Measurements from ENCODE around the gene RNF150.

RNF150 gene

DNA sequence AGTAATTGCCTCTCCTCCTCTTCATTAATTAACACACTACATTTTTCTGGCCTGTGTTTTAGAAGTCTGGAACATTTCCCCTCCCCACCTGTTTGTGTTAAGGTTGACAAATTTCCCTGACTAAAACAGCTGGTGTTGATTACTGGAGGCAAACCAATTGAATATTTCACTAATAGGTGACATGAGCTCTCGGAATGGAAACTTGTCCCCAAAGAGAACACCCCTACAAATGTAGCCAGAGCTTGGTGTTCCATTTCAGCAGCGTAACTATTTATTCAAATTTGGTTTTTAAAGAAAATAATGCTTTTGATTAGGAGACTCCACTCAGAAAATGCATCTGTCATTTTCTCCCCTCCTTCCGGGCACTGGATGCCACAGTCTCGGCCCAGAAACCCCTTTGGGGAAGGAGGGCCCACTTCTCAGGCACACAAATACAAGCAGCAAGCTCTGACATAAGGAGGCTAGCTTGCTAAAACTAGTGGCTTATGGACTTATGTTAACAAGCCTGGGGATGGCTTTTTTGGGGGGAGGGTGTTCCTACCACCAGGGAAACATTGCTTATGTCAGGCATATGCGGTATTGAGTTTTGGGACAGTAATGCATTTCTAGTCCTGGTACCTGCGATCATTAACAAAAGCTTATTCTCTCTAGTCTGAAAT, 2.2 kb downstream of the RNF150 start:
- no peak for DNase-seq

DNA sequence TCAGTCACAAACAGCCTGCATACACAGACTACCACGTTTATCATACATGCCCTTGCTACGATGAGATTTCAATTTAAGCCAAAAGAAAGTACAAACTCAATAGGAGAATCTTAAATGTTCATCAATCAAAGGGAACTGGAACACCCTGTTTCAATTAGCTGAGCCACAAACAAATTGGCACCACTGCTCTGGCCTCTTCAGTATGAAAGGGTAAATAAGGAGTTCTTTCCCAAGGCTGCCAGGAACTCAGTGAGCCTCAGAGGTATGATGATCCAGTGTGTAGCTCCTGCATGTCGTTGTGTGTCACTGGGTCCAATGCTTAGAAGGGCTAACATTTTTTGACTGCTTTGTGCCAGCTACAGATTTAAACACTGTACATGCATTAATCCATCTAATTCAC, 5.4 kb downstream of the RNF150 start:
- no peak for DNase-seq

GRCh38 chr4:141126769-141127168, 6.5 kb downstream of the RNF150 start:
- no peak for DNase-seq

- no peak for DNase-seq
Measured at GRCh38 chr4:141124224-141124623, 9.0 kb downstream of the RNF150 start.

DNA sequence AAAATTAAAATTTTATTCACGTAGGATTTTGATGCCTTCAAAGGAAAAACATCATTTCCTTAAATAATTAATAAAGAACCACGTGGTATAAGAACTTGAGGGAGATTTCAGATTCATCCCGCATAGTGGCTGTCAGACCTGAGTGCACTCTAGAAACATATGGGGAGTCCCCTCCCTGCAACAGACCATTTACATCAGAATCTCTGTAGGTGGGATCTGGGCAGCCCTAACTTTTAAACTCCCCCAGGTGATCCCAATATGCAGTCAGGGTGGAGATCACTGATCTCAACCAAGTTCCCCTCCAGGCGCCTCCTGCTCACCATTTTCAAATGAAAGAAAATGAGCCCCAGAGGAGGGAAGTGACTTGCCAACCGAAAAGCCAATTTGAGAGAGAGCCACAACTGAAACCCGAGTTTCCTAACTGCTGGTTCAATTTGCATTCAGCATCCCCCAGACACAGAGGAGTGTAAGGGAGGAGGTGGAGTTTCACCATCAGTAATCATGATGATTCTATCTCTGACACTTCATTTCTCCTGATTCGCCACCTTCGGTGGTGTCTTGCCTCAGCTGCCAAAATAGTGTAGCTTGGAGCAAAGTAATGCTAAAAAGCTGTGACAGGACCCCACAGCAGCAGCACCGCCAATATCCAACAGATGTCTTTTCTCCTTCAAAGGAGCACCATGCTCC, 11.4 kb downstream of the RNF150 start:
- DNase-seq, result no peak

DNA sequence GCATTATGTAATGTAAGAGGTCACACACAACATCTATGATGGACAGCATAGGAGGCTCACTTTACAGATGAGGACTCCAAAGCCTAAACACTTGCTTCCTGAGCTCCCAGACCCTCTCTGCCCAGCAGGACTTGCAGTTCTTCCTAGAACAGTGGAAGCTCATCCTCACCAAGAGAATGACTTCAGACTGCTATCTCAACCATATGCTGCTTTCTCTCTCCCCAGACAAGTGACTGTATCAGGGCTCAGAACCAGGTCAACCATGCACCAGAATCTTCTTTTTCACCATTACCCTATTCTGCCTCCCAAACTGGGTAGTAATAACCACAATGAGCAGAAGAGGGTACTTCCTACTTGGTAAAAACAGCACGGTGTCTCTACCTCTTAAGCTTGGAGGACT, 12.2 kb downstream of the RNF150 start:
- DNase-seq, result no peak

GRCh38 chr4:141120036-141120593, 13.2 kb downstream of the RNF150 start:
- DNase-seq, result no peak

DNA sequence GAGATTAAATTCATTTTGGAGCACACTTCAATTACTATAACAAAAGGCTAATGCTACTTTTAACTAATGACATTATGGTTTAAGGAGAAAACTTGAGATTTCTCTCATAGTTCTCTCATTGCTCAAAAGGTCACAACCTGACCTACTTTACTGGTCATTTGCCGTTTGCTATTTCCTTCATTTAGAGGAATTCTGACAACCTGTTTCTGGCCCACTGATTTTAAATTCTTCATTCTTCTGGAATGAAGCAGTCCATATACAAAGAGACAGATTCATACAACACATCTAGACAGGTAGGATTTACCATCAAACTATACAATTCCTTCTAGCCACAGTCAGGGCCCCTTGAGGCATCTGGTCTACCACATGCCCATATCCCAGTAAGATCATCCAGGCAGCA, 14.2 kb downstream of the RNF150 start:
- no peak for DNase-seq

GRCh38 chr4:141118381-141118780, 14.9 kb downstream of the RNF150 start:
- DNase-seq, result no peak

DNA sequence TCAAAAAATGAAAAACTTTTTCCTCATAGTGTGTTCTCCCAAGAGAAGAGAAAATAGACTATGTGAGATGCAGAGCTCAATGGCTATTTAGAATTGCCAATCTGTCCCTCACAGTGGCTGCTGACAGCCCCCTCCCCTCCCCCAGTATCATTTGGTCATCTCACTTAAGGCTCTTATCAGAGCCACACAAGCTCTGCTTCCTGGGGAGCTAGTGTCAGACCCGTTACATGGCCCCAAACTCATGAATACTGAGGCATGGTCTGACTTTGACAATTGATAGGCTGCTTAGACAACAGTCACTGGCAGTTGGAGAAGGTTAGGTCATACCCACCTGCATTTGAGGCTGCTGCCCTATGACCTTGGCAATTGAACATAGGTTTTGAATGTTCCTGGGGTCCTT, 15.3 kb downstream of the RNF150 start:
- DNase-seq, result no peak

GRCh38 chr4:141109983-141110382, 23.3 kb downstream of the RNF150 start:
- no peak for DNase-seq

- DNase-seq, result no peak
Measured at GRCh38 chr4:141107927-141108326, 25.3 kb downstream of the RNF150 start.

- DNase-seq, result no peak
Measured at GRCh38 chr4:141102367-141102766, 30.9 kb downstream of the RNF150 start.

- no peak for DNase-seq
Measured at GRCh38 chr4:141101511-141101910, 31.8 kb downstream of the RNF150 start.

GRCh38 chr4:141099326-141099725, 33.9 kb downstream of the RNF150 start:
- no peak for DNase-seq

DNA sequence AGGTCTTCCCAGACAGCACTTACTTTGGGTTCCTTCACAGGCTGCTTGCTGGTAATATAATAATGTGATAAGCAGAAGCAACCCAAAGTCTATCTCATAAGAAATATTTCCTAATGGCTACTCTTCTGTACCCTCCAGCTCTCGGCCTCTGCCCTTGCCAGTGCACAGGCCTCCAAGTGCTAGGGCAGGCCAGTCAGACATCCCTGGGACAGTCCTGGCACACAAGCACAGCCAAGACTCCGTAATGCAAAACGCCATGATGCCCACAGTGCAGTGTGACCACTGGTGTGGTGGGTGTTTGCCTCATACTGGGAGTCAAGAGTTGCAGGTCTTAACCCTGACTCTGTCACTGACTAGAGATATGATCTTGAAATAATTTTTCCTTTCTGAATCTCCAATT, 35.1 kb downstream of the RNF150 start:
- DNase-seq, result no peak

DNA sequence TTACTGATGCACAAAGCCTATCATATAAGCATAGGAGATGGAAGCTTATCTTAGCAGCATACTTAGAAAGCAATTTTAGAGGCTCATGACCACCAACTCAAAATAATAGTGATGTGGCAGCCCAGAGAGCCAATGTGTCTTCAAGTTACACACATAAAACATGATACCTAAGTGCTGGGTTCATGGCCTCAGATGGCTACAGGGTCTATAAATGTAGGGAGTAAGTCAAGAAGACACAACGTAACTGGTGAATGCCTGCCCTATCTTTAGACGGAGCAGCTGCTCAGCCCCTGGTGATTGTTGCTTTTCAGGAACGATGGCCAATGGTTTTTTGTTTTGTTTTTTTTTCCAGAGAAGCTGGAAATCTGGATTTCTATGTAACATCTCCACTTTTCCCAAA, 42.8 kb downstream of the RNF150 start:
- DNase-seq, result no peak

GRCh38 chr4:141081921-141082395, 51.3 kb downstream of the RNF150 start:
- no peak for DNase-seq

DNA sequence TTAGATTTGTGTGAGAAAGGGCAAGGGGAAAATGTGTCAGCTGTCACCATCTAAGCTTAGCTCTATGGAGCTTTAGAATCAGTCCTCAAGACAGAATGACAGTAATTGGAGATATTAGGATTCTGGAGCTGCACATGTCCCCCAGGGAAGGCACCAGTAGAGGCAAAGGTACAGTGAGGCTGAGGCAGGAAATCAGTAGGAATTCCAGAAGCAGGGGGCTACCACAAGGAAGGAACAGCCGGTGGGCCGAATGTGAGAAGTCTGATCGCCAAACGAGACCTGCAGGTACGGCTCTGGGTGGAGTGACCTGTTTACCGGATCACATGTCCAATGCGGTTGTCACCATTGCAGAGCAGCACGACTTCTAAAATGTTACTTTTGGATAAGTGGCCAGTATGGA, 52.6 kb downstream of the RNF150 start:
- no peak for DNase-seq

DNA sequence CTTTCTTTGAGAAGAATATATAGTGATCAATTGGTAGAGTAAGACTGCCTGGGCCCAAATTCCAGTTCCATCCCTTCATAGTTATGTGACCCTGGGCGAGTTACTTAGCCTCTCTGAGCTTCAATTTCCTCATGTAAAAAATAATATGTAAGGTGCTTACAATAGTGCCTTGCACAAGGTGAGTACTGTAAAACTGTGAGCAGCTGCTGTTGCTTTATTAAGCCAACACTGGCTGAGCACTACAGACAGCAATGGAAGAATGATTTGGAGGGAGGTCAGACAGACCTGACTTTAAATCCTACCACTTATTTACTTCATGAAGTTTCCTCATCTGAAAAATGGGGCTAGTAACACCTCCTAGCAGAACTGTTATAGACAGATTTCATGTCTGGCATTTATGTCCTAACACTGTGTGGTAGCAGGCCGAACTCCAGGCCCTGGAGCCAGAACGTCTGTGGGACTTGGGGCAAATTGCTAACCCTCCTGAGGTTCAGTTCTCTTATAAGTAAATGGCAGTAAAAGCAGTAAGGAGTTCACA, 53.8 kb downstream of the RNF150 start:
- DNase-seq, result no peak

DNA sequence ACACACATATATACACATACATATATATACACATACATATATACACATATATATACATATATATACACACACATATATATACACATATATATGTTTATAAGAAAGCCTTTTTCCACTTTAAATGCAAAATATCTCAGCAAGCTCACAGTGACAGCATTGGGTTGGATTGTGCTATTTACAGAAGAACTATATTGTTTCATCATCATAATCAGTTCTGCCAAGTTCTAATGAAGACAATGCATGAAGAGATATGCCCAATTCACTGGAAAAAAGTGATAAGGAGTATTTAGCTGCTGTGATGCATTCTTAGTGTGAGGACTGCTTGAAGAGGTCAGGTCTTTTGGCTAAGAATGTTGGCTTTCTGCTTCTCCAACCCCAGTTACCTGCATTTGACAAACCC, 54.4 kb downstream of the RNF150 start:
- DNase-seq, result no peak

- no peak for DNase-seq
Measured at GRCh38 chr4:141077611-141078225, 55.6 kb downstream of the RNF150 start.

- no peak for DNase-seq
Measured at GRCh38 chr4:141075553-141075952, 57.7 kb downstream of the RNF150 start.

Measured in left hindlimb (tissue), 1 donor.